CD4-positive, alpha-beta T cell treated with Interferon alpha-2 for 1 hour (primary cell): Measurements from ENCODE around the gene PALB2.
A peak's percentile ranks its signal among the peaks of the same experiment; 100 is the strongest.
"Not testable (repeated sequence)": the region's sequence is repeated elsewhere in the genome, so short reads cannot be mapped to it uniquely, and the experiment has no call there.

ENCODE experiments used
- DNase-seq, 2 donors: peaks; one replicate each; pipeline ENCODE4 v3.0.0-alpha.2; 2020 to 2022

The PALB2 gene

GRCh38 chr16:23642246-23642774, 1.2 kb upstream of the PALB2 start:
- DNase-seq = no peak

DNA sequence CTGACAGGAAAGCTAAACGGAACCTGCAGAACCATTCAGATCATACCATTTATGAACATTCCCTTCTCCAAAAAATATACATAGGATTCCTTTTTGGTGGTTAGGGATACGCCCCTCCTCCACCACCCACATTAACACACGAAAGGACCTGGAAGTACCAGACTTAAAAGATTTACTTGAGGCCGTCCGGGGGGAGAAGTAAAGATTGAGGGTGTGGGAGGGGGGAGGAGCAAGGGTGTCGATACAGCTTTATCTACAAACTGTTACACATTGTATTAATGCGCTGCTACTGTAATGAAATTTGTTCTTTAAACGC, 537 bp downstream of the PALB2 start:
- peak in 1 of 2 donors; percentile 1 for DNase-seq

GRCh38 chr16:23635958-23636357, 5.2 kb downstream of the PALB2 start:
- DNase-seq = no peak

- DNase-seq = no peak
Observed at GRCh38 chr16:23634461-23635036, 6.6 kb downstream of the PALB2 start.

- DNase-seq = not testable (repeated sequence)
Observed at GRCh38 chr16:23631874-23632273, 9.2 kb downstream of the PALB2 start.

DNA sequence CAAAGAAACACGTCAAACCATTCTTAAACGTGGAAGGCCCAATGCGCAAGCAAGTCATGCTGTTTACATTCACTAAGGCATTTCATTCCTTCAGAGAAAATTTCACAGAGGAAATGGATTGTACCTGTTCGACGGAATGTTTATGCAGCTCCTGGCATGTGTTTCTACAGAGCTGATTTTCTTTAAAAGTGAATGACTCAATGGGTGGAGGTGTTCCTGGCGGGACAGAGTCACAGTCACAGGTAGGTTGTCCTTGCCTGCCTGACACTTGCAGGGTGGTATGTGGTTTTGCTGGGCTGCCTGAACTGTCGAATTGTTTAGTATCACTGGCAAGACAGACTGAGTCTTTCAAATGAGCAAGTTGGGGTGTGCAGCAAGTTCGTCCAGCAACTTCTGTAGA, 11.6 kb downstream of the PALB2 start:
- DNase-seq = no peak

DNA sequence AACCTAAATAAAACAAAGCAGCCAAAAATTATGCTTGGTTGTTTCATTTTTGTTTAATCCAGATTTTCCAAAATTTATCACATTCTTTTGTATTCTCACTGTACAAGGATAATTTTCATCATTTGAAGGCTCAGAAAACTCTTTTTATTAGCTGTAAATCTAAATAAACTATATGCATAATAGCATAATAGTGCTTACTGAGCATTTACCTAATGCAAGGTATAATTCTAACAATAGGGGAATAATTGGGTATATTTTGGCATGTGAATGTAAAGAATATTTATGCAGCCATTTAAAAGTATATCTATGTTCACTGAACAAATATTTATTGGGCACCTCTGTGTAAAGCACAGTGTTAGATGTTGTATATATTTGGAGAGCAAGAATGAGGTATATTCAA, 17.0 kb downstream of the PALB2 start:
- no peak for DNase-seq

DNA sequence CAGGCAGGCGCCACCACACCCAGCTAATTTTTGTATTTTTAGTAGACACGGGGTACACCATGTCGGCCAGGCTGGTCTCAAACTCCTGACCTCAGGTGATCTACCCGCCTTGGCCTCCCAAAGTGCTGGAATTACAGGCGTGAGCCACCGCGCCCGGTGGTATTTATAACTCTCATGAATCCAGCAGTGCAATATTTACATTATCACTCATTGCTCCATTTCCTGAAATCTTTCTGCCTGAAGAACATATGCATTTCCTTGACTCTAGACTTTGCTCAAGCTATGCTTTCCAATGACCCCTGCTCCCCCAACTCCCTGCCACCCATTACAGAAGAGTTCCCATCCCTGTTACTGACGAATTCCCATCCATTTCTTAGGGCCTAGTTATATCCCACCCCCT, 25.3 kb downstream of the PALB2 start:
- DNase-seq = no peak

- DNase-seq = no peak
Observed at GRCh38 chr16:23611936-23612335, 29.2 kb downstream of the PALB2 start.

GRCh38 chr16:23610905-23611304, 30.2 kb downstream of the PALB2 start:
- DNase-seq = not testable (repeated sequence)

DNA sequence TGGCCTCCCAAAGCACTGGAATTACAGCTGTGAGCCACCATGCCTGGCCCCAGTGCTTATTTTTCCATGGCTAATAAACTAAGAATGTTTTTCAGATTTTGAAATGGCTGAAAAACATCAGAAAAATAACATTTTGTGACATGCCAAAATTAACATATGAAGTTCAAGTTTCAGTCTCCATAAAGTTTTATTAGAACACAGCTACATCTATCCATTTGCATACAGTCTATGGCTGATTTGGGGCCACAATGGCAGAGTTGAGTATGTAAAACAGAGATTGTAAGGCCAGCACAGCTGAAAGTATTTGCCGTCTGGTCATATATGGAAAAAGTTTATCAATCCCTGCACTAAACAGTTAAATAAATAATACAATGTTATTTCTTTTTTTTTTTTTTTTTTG, 31.2 kb downstream of the PALB2 start:
- DNase-seq = no peak

- DNase-seq = no peak
Observed at GRCh38 chr16:23608194-23608593, 32.9 kb downstream of the PALB2 start.

GRCh38 chr16:23607726-23608125, 33.4 kb downstream of the PALB2 start:
- no peak for DNase-seq

DNA sequence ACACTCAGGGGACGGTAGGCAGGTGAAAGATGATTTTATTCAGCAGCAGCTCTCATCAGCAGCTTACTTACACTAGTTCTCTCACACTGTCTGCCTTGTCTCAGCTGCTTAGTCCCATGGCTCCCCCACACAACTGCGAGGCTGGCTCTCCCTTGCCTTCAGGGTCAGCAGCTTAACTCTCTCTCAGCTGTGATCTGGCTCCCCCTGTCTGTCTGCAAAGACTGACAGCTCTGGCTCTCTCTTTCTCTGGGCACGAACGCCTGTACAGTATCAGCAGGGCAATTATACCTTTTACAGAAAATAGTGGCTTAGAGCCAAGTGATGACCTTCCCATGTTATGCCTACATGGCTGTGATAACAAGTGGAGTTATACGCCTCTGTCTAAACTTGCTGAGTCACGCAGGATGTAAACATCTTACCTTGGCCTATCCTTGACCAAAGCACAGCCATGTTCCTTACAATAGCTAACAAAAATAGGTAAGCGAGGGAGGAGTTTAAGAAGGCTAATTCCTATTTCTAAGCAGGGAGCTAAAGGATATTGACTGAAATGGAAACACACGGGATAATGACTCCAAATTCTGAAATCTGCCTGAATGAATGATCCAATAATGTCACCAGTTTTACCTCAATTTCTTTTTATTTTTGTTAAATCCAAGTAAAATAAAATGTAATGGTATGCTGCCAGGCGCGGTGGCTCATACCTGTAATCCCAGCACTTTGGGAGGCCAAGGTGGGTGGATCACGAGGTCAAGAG, 43.9 kb downstream of the PALB2 start:
- DNase-seq = peak; percentile 25 to 42

DNA sequence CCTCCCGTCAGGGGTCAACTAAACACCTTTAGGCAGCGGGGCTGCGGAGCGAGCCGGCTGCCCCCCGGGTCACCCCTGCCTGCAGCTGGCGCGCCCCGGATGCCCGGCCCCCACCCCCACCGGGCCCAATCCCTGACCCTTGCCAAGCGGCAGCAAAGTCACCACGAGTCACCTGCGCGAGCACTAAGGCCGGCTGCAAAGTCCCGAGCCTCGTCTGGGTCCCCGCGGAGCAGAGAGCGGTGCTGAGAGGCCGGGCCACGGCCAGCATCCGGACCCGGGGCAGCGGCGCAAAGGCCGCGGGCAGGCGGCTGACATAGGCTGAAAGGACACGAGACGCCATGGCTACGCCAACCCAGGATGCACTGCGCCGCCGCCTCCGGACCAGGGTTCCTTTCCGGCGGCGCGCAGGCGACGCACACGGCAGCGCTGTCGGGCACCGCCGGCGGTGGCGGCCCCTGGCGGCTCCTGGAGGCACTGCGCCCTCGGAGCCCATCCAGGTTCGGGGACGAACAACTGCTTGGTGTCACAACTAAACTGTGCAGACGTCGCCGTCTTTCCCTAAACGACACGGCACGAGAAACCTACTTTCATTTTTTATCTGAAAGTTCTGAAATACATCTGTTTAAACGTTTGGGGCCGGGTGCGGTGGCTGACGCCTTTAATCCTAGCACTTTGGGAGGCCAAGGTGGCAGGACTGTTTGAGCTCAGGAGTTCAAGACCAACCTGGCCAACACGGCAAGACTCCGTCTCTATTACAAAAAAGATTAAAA, 45.0 kb downstream of the PALB2 start, which contains the start of gene NDUFAB1:
Gene NDUFAB1, minus strand, starts transcription at position 366 of the 770 bp plus-strand sequence. Its CDS starts 26 bp downstream, at position 340.
- DNase-seq = peak; percentile 87 to 93

- no peak for DNase-seq
Observed at GRCh38 chr16:23595246-23595950, 45.7 kb downstream of the PALB2 start.

GRCh38 chr16:23594186-23594585, 46.9 kb downstream of the PALB2 start:
- DNase-seq = no peak

DNA sequence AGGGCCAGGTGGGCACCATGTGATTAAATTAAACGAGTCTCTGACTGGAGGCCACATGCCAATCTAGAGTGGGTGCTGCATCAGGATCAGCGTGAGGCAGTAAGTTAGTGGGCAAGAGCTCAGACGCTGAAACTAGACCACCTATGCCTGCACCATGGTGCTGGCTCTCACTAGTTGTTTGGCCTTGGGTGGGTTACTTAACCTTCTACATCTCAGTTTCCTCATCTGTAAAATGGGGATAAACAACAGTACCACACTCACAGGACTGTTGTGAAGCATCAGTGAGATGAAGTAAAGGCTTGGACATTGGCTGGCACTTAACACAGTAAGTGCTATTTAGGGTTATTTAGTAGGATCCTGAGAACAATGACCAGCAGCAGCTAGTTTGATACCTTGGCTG, 50.9 kb downstream of the PALB2 start:
- no peak for DNase-seq

DNA sequence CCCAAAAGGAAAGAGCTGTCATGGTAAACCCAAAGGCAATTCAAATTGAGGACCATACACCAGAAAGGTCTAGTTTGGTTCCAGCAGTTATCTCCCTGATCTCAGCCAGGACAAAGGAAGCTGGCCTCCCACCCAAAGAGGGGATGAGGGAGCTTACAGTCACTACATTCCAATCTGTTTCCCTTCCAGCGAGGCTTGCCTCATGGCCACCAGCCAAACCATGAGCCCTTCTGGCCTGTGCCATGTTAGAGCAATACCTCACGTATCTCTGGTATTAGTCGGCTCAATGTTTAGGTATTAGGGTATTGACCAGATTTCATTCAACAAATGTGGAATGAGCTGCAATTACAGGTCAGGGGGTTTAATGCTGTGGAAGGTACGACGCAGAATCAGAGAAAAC, 53.4 kb downstream of the PALB2 start:
- no peak for DNase-seq

- no peak for DNase-seq
Observed at GRCh38 chr16:23584186-23585076, 56.7 kb downstream of the PALB2 start.

GRCh38 chr16:23583271-23583670, 57.8 kb downstream of the PALB2 start:
- DNase-seq = not testable (repeated sequence)

GRCh38 chr16:23581764-23582163, 59.3 kb downstream of the PALB2 start:
- no peak for DNase-seq
